Stimulated activated naive CD8-positive, alpha-beta T cell treated with anti-CD3 and anti-CD28 coated beads, Interleukin-15, amount 100 ng/mL, for 72 hours (primary cell): ENCODE measurements around the gene PJA1.

Source experiments
- ATAC-seq: fragments of 150-1000 bp; cut with Tn5 transposase; 2 replicates; pipeline ENCODE4 v1.10.0; 2021; ENCODE audit warnings: mild to moderate bottlenecking, moderate library complexity
- DNase-seq, 2 donors: peaks; one replicate each; pipeline ENCODE4 v3.0.0; 2021 to 2022
- H3K27ac Mint-ChIP-seq, 2 donors: one replicate each; pipeline ENCODE4 v1.8.0; 2022; ENCODE audit warnings: mild to moderate bottlenecking in 2 of 2, mixed read lengths in 2 of 2, moderate library complexity in 2 of 2
- H3K27me3 Mint-ChIP-seq: one replicate; pipeline ENCODE4 v1.8.0; 2022; ENCODE audit warnings: mixed read lengths
- H3K4me1 Mint-ChIP-seq: one replicate; pipeline ENCODE4 v1.8.0; 2022; ENCODE audit warnings: mild to moderate bottlenecking, mixed read lengths
- H3K4me3 Mint-ChIP-seq, 2 donors: one replicate each; pipeline ENCODE4 v1.8.0; 2022; ENCODE audit warnings: mild to moderate bottlenecking in 2 of 2, mixed read lengths in 2 of 2, moderate library complexity in 1 of 2
- H3K9me3 Mint-ChIP-seq, 2 donors: one replicate each; pipeline ENCODE4 v1.8.0; 2022; ENCODE audit warnings: mixed read lengths in 2 of 2

Gene PJA1

GRCh38 chrX:69119122-69119521 lies 46.1 kb downstream of the PJA1 start:
- DNase-seq, result no peak
- Mint-ChIP-seq H3K27me3 (no peaks in the 10 kb centered on the region), H3K9me3 (no peaks in the 10 kb centered on the region), H3K4me1 (peaks cover 6% of the 10 kb centered on the region), H3K27ac (no peak overlapping the region), H3K4me3 (no peak overlapping the region)
- no peak for ATAC-seq

DNA sequence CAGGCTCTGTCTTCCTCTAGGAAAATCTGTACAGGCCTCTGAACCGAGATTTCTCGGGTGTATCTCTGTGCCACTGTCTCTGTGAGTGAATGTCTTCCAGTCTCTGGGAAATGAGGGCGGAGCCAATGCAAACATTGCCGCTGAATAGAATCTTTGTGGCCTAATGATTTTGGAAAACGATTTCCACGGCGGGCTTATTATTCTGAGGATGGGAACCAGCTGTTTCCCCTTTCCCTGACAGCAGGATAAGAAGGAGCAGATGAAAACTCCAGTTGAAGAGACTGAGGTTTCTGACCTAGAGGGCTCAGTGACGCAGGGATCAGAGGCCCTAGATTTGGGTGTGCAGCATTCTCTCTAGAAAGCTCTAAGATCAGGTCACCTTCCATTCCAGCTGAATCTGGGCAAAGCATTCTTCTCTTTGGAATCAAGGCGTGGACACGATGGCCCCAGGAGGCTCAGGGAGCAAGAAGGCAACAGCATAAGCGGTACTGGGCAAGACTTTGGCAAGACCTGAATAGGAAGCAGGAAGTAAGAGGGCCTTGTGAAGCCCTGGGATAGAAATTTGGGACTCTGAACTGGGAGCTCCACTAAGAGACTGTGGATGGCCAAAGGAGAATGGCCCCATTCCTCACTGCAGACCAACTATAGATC lies 47.3 kb downstream of the PJA1 start:
- DNase-seq, result no peak
- ATAC-seq, result no peak
- no peak overlapping the region for H3K4me3 Mint-ChIP-seq
- H3K27me3 Mint-ChIP-seq, result no peaks in the 10 kb centered on the region
- no peak overlapping the region for H3K27ac Mint-ChIP-seq
- H3K4me1 Mint-ChIP-seq, result peaks cover 6% of the 10 kb centered on the region
- H3K9me3 Mint-ChIP-seq, result no peaks in the 10 kb centered on the region

GRCh38 chrX:69116077-69116476 lies 49.2 kb downstream of the PJA1 start:
- DNase-seq (no peak), ATAC-seq (no peak)
- Mint-ChIP-seq H3K4me1 (peaks cover 6% of the 10 kb centered on the region), H3K9me3 (no peaks in the 10 kb centered on the region), H3K27ac (peak overlapping the region in 1 of 2 donors; percentile 92), H3K4me3 (no peak overlapping the region), H3K27me3 (no peaks in the 10 kb centered on the region)

DNA sequence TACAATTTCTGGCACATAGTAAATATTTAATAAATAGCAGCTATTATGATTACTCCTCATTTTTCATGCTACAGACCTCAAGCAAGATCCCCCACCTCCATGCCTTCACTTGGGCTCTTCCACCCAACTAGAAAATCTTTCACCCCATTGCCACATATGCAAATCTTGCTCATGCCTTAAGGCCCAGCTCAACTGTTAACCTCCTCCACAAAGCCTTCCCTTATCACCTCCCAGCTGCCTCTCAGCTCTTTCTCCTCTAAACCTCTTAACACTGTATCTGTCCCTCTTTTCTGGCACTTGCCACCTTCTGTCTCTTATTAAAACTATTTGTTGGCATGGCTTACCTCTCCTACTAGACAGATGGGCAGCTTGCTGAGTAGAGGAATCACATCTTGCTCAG lies 51.5 kb downstream of the PJA1 start:
- no peak overlapping the region for H3K4me3 Mint-ChIP-seq
- DNase-seq (no peak), ATAC-seq (no peak)
- no peaks in the 10 kb centered on the region for H3K9me3 Mint-ChIP-seq
- H3K4me1 Mint-ChIP-seq, result peaks cover 6% of the 10 kb centered on the region
- no peak overlapping the region for H3K27ac Mint-ChIP-seq
- H3K27me3 Mint-ChIP-seq, result no peaks in the 10 kb centered on the region
